ENCODE results near the gene RABGGTA.

DNA sequence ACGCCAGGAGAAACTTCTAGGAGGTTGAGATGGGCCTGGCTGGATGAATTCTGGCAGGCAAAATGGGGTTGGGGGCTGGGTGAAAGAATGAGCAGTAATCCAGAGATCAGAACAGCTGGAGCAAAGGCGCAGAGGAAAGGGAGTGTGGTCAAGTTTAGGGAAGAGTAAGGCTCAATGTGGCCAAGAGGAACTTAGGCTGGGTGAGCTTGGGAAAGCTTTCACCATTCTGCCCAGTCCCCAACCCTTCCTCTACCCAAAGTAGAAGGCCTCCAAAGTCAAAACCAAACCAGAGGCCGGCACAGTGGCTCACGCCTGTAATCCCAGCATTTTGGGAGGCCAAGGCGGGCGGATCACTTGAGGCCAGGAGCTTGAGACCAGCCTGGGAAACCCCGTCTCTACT, 10.2 kb upstream of the RABGGTA start:
- no peak for TF ChIP-seq POLR2A (IDR thresholded peaks at IDR 0.05)
- TF ChIP-seq POLR2AphosphoS5 (IDR thresholded peaks at IDR 0.05), result no peak
- TF ChIP-seq, protein P1, sequence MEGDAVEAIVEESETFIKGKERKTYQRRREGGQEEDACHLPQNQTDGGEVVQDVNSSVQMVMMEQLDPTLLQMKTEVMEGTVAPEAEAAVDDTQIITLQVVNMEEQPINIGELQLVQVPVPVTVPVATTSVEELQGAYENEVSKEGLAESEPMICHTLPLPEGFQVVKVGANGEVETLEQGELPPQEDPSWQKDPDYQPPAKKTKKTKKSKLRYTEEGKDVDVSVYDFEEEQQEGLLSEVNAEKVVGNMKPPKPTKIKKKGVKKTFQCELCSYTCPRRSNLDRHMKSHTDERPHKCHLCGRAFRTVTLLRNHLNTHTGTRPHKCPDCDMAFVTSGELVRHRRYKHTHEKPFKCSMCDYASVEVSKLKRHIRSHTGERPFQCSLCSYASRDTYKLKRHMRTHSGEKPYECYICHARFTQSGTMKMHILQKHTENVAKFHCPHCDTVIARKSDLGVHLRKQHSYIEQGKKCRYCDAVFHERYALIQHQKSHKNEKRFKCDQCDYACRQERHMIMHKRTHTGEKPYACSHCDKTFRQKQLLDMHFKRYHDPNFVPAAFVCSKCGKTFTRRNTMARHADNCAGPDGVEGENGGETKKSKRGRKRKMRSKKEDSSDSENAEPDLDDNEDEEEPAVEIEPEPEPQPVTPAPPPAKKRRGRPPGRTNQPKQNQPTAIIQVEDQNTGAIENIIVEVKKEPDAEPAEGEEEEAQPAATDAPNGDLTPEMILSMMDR (IDR thresholded peaks at IDR 0.05), result no peak

Measured in breast epithelium (tissue), 3 donors.